ENCODE measurements around the gene KNOP1.
"Not testable (repeated sequence)": the region's sequence is repeated elsewhere in the genome, so short reads cannot be mapped to it uniquely, and the experiment has no call there.

Gene KNOP1

DNA sequence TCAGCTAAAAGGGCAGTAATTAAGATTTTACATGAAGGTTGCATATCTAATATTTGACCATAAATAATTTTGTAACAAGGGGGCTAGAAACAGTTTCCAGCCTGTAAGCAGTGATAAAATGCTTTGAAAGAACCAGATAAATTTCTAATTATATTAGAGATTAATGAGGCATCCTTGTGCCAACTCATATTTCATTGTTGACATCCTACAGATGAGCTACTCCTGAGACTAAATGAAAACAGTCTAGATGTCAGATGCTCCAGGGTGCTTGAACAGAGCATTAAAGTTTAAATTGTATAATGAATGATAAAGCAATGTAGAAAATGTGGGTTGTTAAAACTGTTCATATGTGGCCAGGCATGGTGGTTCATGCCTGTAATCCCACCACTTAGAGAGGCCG is 23.3 kb upstream of the KNOP1 start:
- no peak for DNase-seq

DNA sequence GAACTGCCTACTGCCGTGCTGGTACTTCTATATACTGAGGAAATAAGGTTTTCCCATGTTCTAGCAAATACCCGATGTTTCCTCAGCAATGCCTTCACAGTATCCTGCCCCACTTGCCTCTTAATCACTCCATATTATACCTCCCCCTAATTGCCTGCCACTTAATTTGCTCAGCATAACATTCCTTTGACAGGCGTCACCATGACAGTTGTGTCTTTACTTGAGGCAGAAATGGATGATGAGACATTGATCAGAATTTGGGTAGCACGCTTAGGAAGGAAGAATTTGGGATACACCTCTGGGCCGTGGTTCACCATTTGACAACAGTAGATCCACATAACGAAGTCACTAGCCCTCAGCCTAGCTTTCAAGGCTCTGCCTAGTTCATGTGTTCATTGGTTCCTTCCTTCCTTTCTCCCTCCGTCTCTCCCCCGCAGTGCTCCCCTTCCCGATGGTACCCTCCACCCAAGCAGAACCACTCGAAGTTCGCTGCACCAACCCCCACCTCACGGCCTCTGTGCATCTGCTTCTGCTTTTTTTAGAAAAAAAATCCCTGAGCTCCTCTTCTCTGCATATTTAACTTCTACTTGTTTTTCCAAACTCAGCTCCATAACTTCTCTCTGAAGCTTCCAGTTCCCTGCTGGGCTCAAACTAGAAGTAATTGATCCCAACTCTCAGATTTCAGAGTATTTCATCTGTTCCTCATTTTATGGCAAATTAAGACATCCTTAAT is 19.4 kb upstream of the KNOP1 start:
- no peak for DNase-seq

DNA sequence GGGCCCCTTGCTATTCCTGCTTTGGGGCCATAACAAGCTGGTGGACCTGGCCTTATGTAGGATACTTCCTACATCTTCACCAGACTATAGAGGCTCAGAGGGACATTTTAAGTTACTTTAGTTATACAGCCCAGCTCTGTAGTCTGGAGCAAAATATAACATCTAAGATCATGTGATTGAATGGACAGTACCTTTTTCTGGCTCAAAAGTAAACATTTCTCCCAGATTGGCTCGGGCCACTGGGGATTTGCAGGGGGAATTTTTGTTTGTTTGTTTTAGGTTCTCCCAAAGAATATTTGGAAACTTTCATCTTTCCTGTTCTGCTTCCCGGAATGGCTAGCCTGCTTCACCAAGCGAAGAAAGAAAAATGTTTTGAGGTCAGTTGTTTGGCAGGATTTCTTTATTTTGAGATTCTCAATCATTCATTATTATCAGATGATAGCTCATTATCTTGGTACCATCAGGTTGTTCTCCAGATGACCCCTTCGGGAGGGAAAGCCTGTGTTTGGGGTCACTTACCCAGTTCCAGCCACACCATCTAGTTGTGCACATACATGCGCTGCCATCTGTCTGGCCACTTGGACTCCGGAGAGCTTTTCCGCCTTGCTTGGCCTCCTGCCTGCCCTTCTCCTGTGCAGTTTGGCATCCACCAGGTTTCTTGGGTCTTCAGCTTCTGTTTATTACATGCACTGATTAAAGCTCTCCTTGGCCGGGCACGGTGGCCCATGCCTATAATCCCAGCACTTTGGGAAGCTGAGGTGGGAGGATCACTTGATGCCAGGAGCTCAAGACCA is 17.2 kb upstream of the KNOP1 start:
- no peak for DNase-seq

DNA sequence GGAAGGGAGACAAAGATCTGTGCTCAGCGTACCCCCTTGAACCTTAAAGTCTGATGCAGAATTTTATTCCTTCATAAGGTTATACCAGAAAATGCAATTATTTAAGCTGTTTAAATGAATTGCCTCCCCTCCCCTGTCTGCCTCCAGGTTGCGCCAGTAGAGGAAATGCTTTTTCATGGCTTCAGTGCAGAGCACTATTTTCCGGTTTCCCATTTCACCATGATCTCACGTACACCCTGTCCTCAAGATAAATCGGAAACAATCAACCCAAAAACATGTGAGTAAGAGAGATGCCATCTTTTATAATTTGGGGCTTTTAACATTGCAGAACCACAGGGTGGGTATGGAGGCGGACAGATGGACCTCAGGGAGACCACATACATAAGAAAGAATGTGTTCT is 15.5 kb upstream of the KNOP1 start:
- DNase-seq, result no peak

DNA sequence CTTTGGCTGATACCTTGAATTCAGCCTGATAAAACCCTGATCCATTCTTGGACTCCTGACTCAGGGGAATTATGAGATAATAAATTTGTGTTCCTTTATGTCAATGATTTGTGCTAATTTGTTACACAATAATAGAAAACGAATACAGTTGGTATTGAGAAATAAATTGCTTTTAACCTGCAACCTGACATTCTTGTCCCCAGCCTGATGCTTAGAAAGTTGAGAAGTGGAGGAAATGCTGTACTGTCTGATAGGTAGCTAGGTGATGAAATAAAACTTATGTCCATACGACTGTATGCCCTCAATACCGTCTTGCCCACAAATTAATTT is 10.6 kb upstream of the KNOP1 start:
- no peak for DNase-seq

DNA sequence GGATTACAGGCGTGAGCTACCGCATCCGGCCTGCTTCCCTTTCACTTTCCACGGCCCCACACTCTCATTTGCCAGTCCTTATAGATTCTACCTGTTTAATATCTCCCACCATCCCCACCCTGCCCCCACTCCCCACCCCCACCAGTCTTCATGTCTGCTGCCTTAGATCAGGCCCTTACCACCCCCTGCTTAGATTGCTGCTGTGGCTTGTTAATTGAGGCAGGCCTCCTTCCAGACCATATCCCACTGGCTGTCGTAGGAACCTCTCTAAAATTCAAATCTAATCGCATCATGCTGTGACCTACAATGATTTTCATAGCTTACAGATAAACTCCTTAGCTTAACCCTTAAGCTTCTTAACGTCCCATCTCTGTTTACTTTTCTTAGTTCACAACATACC is 5.0 kb upstream of the KNOP1 start:
- DNase-seq, result no peak

DNA sequence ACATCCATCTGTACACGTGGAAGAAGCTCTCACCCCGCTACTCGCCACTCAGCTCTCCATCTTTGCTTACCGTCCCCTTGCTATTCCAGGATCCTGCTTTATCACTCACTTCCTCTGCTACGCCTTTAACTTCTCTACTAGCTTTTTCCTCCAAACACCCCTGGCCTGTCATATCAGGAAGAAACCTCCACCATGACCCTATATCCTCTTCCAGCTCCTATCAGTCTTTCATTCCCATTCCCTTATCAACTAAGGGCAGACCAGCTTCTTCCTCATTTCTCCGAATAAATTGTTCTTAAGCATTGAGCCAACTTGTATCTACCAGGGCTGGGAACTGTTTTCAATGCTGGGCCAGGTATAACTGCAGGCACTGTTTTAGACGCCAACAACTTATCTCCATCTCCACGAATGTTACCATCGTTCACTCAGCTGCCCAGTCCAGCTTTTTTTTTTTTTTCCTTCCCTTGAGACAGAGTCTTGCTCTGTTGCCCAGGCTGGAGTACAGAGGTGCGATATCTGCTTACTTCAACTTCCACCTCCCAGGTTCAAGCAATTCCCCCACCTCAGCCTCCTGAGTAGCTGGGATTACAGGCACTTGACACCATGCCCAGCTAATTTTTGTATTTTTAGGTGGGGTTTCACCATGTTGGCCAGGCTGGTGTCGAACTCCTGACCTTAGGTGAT is 4.4 kb upstream of the KNOP1 start:
- DNase-seq, result no peak

DNA sequence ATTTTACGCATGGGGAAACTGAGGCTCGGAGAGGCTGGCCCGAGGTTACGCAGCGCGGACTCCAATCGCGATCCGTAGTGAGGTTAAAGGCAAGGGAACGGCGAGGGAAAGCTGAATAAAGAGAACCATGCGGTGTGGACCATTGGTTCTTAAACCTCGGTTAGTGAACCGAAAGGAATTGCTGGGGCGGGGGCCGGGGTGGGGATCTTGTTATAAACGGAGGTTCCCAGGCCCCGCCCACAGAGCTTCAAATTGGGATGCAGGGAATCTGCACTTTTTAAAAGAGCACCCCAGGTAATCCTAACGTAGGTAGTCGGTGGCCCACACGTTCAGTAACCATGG is 568 bp upstream of the KNOP1 start:
- no peak for DNase-seq

DNA sequence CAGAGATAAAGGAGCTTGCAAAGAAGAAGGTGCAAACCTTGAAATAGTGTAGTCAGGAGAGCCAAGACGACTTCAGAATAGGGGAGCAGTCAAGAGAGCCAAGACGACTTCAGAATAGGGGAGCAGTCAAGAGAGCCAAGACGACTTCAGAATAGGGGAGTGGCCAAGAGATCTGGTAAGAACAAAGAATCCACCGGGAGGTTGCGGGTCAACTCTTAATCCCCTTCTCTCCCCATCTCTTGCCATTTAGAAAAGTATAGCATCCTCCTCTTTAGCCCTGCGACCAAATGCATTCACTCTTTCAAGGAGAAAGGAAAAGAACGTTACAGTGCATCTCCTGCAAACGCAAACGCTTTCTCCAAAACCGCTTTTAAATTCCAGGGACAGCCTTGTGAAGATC is 713 bp downstream of the KNOP1 start:
- DNase-seq, result no peak

DNA sequence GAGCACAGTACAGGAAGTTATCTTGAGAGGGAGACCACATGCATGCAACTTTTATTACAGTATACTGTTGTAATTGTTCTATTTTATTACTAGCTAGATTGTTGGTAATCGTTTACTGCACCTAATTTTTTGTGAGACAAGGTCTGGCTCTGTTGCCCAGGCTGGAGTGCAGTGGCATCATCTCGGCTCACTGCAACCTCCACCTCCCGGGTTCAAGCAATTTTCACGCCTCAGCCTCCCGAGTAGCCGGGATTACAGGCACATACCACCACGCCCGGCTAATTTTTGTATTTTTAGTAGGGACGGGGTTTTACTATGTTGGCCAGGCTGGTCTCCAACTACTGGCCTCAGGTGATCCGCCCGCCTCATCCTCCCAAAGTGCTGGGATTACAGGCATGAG is 1.3 kb downstream of the KNOP1 start:
- DNase-seq, result not testable (repeated sequence)

DNA sequence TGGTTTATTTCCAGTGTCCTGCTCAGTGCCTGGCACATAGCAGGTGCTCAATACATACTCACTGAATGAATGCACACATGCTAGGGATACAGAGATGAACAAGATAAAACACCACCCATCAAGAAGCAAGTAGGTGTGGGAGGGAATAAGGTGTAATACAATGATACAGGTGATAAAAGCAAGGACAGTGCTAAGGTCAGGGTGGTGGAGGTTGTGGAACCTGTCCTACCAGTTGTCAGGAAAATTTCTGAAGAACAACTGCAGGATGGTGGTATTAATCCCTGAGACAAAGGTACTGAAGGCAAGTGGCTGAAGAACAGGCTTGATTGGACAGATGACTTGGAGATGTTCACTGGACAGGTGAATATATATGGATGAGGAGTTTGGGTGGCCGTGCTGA is 1.8 kb downstream of the KNOP1 start:
- DNase-seq, result no peak

DNA sequence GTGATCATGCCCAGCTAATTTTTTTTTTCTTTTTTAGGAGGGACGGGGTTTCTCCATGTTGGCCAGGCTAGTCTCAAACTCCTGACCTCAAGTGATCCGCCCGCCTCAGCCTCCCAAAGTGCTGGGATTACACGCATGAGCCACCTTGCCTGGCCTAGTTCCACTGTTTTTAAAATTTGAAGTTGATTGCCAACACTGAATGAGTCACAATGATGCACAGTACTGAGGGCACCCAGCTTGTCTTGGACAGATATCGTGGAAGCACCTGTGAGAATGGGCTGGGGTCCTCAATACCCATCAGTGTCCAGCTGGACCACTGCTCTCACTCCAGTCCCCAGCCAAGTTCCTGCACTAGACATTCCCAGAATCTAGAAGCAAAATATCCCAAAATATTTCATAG is 2.5 kb downstream of the KNOP1 start:
- DNase-seq, result no peak

DNA sequence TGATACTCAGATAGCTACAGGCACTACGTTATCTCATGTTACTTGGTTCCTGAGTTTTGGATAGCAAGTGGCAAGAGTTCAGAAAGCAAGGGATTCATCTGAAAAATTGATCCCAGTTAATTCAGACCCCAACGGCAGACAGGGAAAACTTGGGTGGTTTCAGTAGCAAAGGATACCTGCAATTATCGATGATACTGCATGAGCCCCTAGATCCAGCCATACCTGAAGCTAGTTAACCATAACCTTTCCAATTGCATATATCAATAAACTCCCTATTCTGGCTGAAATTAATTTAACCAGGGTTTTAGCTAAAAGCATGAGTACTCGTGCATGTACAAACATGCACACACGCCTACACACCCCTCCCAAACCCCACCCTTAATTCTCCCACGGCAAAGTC is 4.3 kb downstream of the KNOP1 start:
- no peak for DNase-seq

DNA sequence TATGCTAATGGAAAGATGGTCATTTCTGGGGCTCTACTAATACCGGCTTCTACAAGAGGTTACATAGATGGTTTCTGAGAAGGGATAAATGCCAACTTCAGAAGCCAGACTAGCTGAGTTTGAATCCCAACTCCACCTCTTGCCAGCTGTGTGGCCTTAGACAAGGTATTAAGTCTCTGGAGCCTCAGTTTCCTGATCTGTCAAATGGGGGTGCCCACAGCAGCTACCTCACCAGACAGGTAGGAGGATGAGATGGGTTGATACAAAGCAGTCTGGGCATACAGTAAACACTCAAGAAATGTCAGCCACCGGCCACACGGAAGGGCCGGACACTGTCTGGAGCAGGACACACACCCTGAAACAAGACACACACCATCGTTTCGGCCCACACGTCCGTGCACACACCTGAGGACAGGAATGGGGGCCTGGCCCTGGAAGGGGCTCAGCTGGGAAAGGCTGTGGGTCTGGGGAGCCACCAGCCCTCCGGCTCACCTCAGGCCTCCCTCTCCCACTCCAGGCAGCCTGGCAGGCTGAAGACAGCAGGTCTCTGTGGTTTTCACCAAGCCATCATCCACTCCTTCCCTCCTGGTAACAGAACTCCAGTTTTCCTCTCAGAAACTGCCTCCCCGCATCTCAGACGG is 5.5 kb downstream of the KNOP1 start:
- no peak for DNase-seq

DNA sequence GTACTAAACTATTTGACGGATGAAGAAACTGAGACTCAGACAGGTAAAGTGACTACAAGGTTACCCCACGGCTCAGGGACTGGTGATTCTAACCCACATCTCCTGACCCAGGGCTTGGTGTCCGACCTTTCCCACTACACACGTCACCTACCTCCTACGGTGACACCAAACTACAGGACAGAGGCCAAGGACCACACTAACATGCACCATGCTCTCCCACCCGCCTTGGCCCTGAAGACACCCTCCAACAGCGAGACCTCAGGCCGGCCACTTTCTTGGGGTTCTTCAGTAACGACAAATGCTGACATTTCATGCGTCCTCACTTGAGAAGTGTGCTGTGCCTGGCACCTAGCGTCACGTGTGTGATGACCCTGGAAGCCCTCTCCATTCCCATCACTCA is 6.4 kb downstream of the KNOP1 start:
- DNase-seq, result no peak

DNA sequence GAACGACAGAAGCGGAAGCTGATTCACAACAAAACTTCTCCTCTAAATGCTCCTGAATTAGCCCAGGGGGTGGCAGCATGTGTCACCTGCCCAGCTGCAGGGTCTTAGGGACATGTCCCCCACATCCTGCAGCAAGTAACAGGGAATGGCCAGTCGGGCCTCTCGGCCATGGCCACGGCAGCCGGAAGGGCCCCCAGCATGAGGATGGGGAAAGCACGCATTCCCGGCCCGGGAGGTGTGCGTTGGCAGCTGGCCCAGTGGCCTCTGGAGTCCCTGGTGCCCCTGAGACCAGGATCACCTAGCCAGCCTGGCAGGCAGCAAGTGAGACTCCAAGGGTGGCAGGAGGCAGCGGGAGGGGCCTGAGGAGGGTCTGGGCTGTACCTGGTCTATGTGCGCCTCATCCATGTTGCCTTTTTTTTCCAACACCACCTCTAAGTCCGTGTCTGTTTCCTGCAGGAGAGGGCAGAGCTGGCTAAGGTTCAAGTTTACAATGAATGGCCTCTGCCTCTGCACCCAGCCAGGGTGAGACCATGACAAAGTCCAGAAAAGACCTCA is 7.0 kb downstream of the KNOP1 start:
- no peak for DNase-seq

DNA sequence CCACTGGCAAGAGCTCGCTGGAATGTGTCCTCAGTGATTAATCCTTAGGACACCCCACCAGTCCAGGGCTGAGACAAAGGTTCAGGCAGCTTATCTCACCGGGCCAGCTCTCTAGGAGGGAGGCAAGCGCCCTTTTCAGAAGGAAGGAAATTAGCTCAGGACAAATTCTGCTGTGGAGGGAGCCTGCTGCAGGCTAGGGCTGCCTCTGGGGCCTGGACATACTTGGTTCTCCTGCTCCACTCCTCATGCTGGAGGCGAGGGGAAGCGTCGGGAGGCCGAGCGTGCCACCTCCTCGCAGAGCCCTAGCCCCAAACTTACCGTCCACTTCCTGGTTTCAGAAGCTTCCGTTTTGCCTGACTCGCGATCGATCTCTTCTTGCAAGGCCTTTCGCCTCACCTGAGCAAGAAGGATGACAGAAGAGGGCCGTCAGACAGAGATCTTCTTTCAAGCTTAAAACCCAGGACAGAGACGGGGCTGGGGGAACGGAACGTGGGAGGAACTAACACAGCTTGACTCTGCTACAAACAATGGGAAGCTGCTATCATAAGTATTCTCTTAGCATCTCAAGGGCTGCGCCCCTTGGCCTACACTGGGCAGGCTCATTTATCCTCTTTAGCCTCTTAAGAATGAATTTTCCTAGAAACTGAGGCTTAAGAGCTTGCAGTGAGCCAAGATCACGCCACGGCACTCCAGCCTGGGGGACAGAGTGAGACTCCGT is 7.7 kb downstream of the KNOP1 start:
- no peak for DNase-seq

DNA sequence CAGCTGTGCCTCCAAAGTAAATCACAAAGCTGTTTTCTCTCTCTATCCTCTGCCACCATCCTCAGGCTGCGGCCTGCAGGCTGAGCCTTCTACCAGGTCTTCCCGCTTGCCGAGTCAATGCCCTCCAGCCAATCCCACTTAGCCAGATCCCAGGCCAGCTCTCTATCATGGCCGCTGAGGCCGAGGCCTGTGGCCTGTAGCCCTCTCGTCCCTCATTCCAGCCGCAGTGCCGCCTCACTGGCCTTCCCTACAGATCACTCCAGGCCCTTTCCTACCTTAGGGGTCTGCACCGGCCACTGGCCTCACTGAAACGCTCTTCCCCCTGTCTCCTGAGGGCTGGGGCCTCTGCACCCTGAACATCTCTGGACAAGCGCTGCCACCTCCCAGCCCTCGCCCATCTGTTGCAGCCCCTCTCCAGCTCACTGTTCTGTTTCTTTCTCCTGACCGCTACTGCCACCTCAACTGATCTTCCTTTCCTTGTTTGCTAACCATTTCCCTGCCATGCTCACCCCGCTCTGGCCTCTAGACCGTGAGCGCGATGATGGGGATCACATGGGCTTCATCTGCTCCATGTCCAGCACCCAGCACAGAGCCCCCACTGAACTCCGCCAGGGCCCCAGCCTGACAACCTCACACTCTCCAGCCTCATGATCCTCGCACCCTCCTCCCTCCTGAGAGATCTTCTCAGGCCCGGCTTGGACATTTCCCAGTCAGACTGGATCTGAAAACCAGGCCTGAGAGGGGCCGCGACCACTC is 8.5 kb downstream of the KNOP1 start:
- DNase-seq, result no peak

DNA sequence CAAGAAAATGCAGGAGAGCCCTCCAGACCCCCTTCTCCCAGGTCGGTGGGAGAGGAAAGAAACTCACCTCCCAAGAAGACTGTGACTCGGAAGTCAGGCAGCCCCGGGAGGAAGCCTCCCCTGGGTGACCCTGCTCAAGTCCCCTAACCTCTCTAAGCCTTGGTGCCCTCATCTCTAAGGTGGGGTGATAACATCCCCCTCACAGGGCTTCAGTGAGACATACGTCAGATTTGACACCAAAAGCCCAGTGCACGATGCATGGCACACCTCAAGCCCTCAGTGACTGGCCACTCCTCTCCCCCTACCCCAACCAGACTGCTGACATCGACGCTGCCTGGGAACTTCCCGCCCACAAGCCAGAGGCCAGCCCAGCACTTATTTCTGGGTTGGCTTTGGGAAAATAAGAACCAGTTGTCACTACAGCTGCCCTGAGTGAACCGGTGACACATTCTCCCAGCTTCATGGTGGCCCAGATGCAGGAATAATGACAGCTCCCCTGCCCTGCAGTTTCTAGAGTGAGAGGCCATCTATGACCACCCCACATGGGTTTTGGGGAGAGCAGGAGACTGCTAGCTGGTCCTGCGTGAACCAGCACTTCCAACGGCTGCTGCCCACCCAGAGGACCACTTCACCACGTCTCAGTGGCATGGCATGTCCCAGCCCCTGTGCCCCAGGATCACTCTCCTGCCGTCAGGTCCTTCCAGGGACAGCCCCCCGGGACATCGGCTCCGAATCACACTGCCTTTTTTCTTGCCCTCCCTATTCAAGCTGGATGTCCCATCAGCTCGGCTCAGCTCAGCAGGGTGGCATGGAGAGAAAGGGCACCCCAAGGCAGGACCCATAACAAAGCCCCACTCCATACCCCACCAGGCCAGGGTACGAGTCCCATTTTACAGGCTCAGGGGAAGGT is 9.5 kb downstream of the KNOP1 start:
- DNase-seq, result no peak

DNA sequence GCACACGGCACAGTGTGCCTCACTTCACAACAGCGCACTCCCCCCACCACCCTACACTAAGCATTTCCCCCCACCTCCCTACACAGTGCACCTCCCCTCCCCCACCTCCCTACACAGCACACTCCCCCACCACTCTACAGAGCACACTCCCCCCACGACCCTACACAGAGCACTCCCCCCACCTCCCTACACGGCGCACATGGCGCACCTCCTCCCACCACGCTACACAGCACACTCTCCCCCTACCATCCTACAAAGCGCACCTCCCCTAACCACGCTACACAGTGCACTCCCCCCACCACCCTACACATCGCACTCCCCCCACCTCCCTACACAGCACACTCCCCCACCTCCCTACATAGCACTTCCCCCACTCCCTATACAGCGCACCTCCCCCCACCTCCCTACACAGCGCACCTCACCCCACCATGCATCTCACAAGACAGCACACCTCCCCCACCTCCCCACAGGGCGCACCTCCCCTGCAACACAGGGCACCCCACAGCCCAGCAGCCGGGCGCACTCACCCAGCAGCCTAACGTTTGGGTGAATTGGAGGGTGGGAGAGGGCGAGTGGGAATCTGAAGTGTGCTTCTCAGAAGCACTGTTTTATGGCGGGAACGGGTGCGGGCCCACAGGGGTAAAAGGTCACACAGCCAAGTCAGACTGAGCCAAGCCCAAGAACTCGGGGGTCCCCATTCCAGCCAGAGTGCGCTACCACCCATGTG is 10.3 kb downstream of the KNOP1 start:
- DNase-seq, result no peak

Measured in DMS79 (cell line).